SK-N-SH (cell line): ENCODE results near the gene SYDE1. TPM values are rescaled to one million over a fixed set of nuclear protein-coding genes. Genes with fewer than 3 reads are reported as not detected.

Experiments
- CTCF ChIA-PET: fragments of 300-600, 350-600 bp; formaldehyde crosslinking; extraction: SDS; loops from one replicate; lab custom pipeline; 2021; lab: Yijun Ruan, JAX
- POLR2A ChIA-PET: fragments of 350-600 bp; sonication (Branson Sonifier 250); formaldehyde crosslinking; extraction: SDS; loops from one replicate; lab custom pipeline; 2020; ENCODE audit warnings: antibody characterized with exemption, inconsistent platforms; lab: Yijun Ruan, JAX
- DNase-seq: peaks from one replicate; pipeline ENCODE4 v3.0.0; 2012
- H2AFZ ChIP-seq: fragments of 200-600 bp; sonication (generic); 2 replicates; pipeline ENCODE4 v1.8.1; 2016; ENCODE audit warnings: antibody characterized with exemption, mild to moderate bottlenecking, low read depth
- H3F3A ChIP-seq: fragments of 200-600 bp; sonication (generic); replicated peaks from 2 replicates; pipeline ENCODE3; 2016; ENCODE audit warnings: antibody characterized with exemption, mild to moderate bottlenecking; ENCODE audit not compliant: insufficient read depth
- H3K27ac ChIP-seq, 2 experiments: fragments of 200-500 bp in 1 of 2; fragments of 200-600 bp in 1 of 2; sonication (Bioruptor generic) in 1 of 2; sonication (generic), shearing (Covaris generic) in 1 of 2; 2 replicates each; pipeline versions ENCODE4 v1.5.1 to v1.6.1; 2014 to 2016; ENCODE audit warnings: low read depth in 2 of 2, inconsistent platforms in 1 of 2, low read length in 1 of 2, mild to moderate bottlenecking in 1 of 2, mixed read lengths in 1 of 2
- H3K27me3 ChIP-seq: fragments of 200-600 bp; sonication (generic), shearing (Covaris generic); 2 replicates; pipeline ENCODE4 v1.6.1; 2016; ENCODE audit warnings: mixed run types; ENCODE audit not compliant: insufficient read depth
- H3K36me3 ChIP-seq, 2 experiments: fragments of 200-500 bp in 1 of 2; fragments of 200-600 bp in 1 of 2; sonication (Bioruptor generic) in 1 of 2; sonication (generic) in 1 of 2; replicated peaks in 1 of 2; 2 replicates each; pipeline versions ENCODE3 to v1.5.1; 2014 to 2016; ENCODE audit warnings: low read length in 1 of 2, mild to moderate bottlenecking in 1 of 2; ENCODE audit not compliant: insufficient read depth in 2 of 2, control insufficient read depth in 1 of 2
- H3K4me1 ChIP-seq, 2 experiments: fragments of 200-500 bp in 1 of 2; fragments of 200-600 bp in 1 of 2; sonication (Bioruptor generic) in 1 of 2; sonication (generic), shearing (Covaris generic) in 1 of 2; 2 replicates each; pipeline versions ENCODE4 v1.5.1 to v1.6.1; 2014 to 2016; ENCODE audit warnings: low read depth in 1 of 2, low read length in 1 of 2, mixed run types in 1 of 2; ENCODE audit not compliant: insufficient read depth in 2 of 2, control insufficient read depth in 1 of 2
- H3K4me2 ChIP-seq: fragments of 200-600 bp; sonication (generic), shearing (Covaris generic); 2 replicates; pipeline ENCODE4 v1.6.1; 2017; ENCODE audit warnings: mixed run types
- H3K4me3 ChIP-seq, 2 experiments: fragments of 200-500 bp in 1 of 2; fragments of 200-600 bp in 1 of 2; sonication (Bioruptor generic) in 1 of 2; sonication (generic), shearing (Covaris generic) in 1 of 2; 2 replicates each; pipeline versions ENCODE4 v1.5.1 to v1.8.1; 2014 to 2016; ENCODE audit warnings: low read depth in 2 of 2, inconsistent platforms in 1 of 2, low read length in 1 of 2, mild to moderate bottlenecking in 1 of 2, mixed read lengths in 1 of 2, moderate library complexity in 1 of 2
- H3K79me2 ChIP-seq: fragments of 200-600 bp; sonication (generic); 2 replicates; pipeline ENCODE4 v1.8.1; 2017; ENCODE audit warnings: mild to moderate bottlenecking; ENCODE audit not compliant: insufficient read depth
- H3K9ac ChIP-seq: fragments of 200-600 bp; sonication (generic); 2 replicates; pipeline ENCODE4 v1.6.1; 2017; ENCODE audit warnings: mixed run types
- H3K9me2 ChIP-seq: fragments of 200-600 bp; sonication (generic); 2 replicates; pipeline ENCODE4 v1.6.1; 2017; ENCODE audit warnings: mixed run types
- H3K9me3 ChIP-seq: fragments of 200-600 bp; sonication (generic); 2 replicates; pipeline ENCODE4 v1.6.1; 2017; ENCODE audit warnings: mixed run types, mild to moderate bottlenecking, moderate library complexity
- H4K20me1 ChIP-seq: fragments of 200-600 bp; sonication (generic); 2 replicates; pipeline ENCODE4 v1.6.1; 2017; ENCODE audit warnings: mild to moderate bottlenecking, mixed run types; ENCODE audit not compliant: insufficient read depth
- EP300 ChIP-seq, 2 experiments: IDR thresholded peaks; 2 replicates each; pipeline versions ENCODE4 v1.4.0 to v1.6.1; 2012; ENCODE audit warnings: borderline replicate concordance in 1 of 2, low read depth in 1 of 2, low read length in 1 of 2
- FOXJ3 ChIP-seq: sonication (generic); formaldehyde crosslinking; IDR thresholded peaks from 2 replicates; pipeline ENCODE4 v1.5.1; 2020; ENCODE audit warnings: mild to moderate bottlenecking, missing genetic modification reagents
- GATA2 ChIP-seq: sonication (generic); formaldehyde crosslinking; IDR thresholded peaks from 2 replicates; pipeline ENCODE4 v1.5.0; 2020; ENCODE audit warnings: mild to moderate bottlenecking, missing genetic modification reagents
- MEF2A ChIP-seq: IDR thresholded peaks from 2 replicates; pipeline ENCODE4 v1.4.0; 2012; ENCODE audit warnings: low read depth, borderline replicate concordance
- NFIC ChIP-seq: IDR thresholded peaks from 2 replicates; pipeline ENCODE4 v1.4.0; 2012; ENCODE audit warnings: borderline replicate concordance
- RAD21 ChIP-seq: IDR thresholded peaks from 2 replicates; pipeline ENCODE4 v1.6.1; 2012; ENCODE audit warnings: mild to moderate bottlenecking, low read length
- RXRA ChIP-seq: IDR thresholded peaks from 2 replicates; pipeline ENCODE4 v1.4.0; 2012; ENCODE audit warnings: low read depth, mild to moderate bottlenecking, borderline replicate concordance
- SMC3 ChIP-seq: IDR thresholded peaks from 2 replicates; pipeline ENCODE4 v1.6.1; 2012; ENCODE audit warnings: low read depth, low read length, improper control_type of control experiment
- TCF12 ChIP-seq: IDR thresholded peaks from 2 replicates; pipeline ENCODE4 v1.4.0; 2012
- YY1 ChIP-seq: IDR thresholded peaks from 2 replicates; pipeline ENCODE4 v1.4.0; 2012; ENCODE audit warnings: low read depth, mild to moderate bottlenecking
- WGBS: methylation state at CpG from one replicate; pipeline ENCODE4 v1.1.6; 2017; ENCODE audit warnings: low lambda C conversion rate; 5-methylcytosine and 5-hydroxymethylcytosine counted together
- polyA plus RNA-seq, 3 experiments: library from polyadenylated mRNA; depleted of rRNA; stranded (reverse); fragments of >200 nt; gene quantifications; 2 replicates each; pipeline ENCODE4 v1.2.3, GENCODE V29; 2012
- TF ChIP-seq, protein P1 (sequence below): fragments of 200-600 bp; sonication (generic); IDR thresholded peaks from 2 replicates; pipeline ENCODE4 v1.6.1; 2017; ENCODE audit warnings: antibody characterized with exemption, mild to moderate bottlenecking, moderate library complexity
- TF ChIP-seq, protein P2 (sequence below): fragments of 150-350 bp; IDR thresholded peaks from 2 replicates; pipeline ENCODE4 v1.6.1; 2017; ENCODE audit warnings: antibody characterized with exemption, low read length, low read depth, borderline replicate concordance
- TF ChIP-seq, protein P3 (sequence below): IDR thresholded peaks from 2 replicates; pipeline ENCODE4 v1.4.0; 2012; ENCODE audit warnings: low read depth, borderline replicate concordance
- TF ChIP-seq, protein P4 (sequence below): fragments of 150-350 bp; IDR thresholded peaks from 2 replicates; pipeline ENCODE4 v1.6.1; 2016; ENCODE audit warnings: mild to moderate bottlenecking, low read depth, low read length

Gene SYDE1
- polyA plus RNA-seq, 1 of the 3 experiments (the other 2 are of a cell fraction), result 44.1 TPM

DNA sequence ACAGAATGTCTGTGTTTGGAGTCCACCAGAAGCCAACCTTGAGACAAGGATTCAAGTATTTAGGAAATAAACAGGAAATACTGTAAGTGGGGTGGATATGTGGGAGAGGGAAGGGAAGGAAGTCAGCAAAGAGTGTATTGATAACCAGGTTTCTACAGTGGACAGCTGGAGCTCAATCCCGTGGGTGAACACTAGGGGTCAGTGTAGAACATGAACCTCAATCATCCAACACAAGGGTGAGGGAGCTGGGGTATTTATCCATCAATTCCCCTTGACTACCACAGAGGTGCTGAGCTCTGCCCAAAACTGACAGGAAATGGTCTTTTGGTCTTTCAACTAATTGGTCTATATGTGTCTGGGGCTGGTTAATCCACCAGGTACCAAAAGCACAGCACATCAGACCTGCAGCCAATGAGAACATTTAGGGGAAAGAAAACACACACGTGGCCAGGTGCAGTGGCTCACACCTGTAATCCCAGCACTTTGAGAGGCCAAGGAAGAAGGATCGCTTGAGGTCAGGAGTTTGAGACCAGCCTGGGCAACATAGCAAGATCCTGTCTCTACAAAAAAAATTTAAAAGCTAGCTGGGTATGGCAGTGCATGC is 5.6 kb upstream of the SYDE1 start:
- Histone ChIP-seq H3K4me1 (no peaks in the 10 kb centered on the region), H3K9me2 (no peaks in the 10 kb centered on the region), H4K20me1 (no peaks in the 10 kb centered on the region), H3K9ac (no peak overlapping the region), H3K27ac (no peak overlapping the region), H3F3A (no peaks in the 10 kb centered on the region), H2AFZ (no peak overlapping the region), H3K79me2 (no peaks in the 10 kb centered on the region), H3K9me3 (no peaks in the 10 kb centered on the region), H3K4me2 (no peak overlapping the region), H3K36me3 (no peaks in the 10 kb centered on the region), H3K4me3 (no peak overlapping the region; a peak in 1 of 4 replicates), H3K27me3 (peaks cover 27% of the 10 kb centered on the region; the same call in 1 of the 2 replicates)
- POLR2A ChIA-PET, result no interaction called here
- WGBS, result 26% methylated on average over 3 of the region's 3 CpGs
- CTCF ChIA-PET, result interaction anchor here (0.6 to 3.9 kb wide), 23 partner anchors 8 to 457 kb away, joined by 3 to 57 read pairs (median 4); partner anchors contain the start of gene OR1I1
- TF ChIP-seq RAD21 (peak; percentile 63), GATA2 (CRISPR knock-in tag) (no peak), YY1 (no peak), SMC3 (peak; percentile 31; the same call in 1 of the 2 replicates), NFIC (no peak), EP300 (IDR thresholded peaks at IDR 0.05; ENCODE audit: borderline replicate concordance in 1 of 2, low read depth in 1 of 2, low read length in 1 of 2) (no peak)
- TF ChIP-seq, protein P1, sequence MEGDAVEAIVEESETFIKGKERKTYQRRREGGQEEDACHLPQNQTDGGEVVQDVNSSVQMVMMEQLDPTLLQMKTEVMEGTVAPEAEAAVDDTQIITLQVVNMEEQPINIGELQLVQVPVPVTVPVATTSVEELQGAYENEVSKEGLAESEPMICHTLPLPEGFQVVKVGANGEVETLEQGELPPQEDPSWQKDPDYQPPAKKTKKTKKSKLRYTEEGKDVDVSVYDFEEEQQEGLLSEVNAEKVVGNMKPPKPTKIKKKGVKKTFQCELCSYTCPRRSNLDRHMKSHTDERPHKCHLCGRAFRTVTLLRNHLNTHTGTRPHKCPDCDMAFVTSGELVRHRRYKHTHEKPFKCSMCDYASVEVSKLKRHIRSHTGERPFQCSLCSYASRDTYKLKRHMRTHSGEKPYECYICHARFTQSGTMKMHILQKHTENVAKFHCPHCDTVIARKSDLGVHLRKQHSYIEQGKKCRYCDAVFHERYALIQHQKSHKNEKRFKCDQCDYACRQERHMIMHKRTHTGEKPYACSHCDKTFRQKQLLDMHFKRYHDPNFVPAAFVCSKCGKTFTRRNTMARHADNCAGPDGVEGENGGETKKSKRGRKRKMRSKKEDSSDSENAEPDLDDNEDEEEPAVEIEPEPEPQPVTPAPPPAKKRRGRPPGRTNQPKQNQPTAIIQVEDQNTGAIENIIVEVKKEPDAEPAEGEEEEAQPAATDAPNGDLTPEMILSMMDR, result peak; percentile 66
- peak; percentile 54 for DNase-seq

DNA sequence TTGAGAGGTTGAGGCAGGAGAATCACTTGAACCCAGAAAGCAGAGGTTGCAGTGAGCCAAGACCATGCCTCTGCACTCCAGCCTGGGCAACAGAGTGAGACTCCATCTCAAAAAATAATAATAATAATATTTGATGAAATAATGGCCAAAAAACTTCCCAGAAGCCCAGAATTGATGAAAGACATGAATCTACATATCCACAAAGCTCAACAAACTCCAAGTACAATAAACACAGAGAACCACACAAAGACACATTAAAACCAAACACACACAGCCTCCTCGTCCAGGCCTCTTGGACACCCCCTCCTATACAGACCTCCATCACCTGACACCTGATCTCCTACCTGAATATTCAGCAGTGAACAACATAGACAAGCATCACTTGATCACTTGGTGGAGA is 3.2 kb upstream of the SYDE1 start:
- no peak for TF ChIP-seq RXRA
- TF ChIP-seq FOXJ3, result no peak
- TF ChIP-seq, protein P2, sequence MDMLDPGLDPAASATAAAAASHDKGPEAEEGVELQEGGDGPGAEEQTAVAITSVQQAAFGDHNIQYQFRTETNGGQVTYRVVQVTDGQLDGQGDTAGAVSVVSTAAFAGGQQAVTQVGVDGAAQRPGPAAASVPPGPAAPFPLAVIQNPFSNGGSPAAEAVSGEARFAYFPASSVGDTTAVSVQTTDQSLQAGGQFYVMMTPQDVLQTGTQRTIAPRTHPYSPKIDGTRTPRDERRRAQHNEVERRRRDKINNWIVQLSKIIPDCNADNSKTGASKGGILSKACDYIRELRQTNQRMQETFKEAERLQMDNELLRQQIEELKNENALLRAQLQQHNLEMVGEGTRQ, result no peak
- no peak for TF ChIP-seq NFIC
- TF ChIP-seq TCF12, result no peak
- TF ChIP-seq, protein P3, sequence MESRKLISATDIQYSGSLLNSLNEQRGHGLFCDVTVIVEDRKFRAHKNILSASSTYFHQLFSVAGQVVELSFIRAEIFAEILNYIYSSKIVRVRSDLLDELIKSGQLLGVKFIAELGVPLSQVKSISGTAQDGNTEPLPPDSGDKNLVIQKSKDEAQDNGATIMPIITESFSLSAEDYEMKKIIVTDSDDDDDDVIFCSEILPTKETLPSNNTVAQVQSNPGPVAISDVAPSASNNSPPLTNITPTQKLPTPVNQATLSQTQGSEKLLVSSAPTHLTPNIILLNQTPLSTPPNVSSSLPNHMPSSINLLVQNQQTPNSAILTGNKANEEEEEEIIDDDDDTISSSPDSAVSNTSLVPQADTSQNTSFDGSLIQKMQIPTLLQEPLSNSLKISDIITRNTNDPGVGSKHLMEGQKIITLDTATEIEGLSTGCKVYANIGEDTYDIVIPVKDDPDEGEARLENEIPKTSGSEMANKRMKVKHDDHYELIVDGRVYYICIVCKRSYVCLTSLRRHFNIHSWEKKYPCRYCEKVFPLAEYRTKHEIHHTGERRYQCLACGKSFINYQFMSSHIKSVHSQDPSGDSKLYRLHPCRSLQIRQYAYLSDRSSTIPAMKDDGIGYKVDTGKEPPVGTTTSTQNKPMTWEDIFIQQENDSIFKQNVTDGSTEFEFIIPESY, result no peak
- TF ChIP-seq, protein P4, sequence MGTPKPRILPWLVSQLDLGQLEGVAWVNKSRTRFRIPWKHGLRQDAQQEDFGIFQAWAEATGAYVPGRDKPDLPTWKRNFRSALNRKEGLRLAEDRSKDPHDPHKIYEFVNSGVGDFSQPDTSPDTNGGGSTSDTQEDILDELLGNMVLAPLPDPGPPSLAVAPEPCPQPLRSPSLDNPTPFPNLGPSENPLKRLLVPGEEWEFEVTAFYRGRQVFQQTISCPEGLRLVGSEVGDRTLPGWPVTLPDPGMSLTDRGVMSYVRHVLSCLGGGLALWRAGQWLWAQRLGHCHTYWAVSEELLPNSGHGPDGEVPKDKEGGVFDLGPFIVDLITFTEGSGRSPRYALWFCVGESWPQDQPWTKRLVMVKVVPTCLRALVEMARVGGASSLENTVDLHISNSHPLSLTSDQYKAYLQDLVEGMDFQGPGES, result no peak
- no peak for TF ChIP-seq MEF2A
- TF ChIP-seq, all 33 proteins: peak for 0
- DNase-seq, result no peak
- no peak overlapping the region for H3K4me3 ChIP-seq
- no peak overlapping the region for H2AFZ ChIP-seq
- CTCF ChIA-PET, result interaction anchor here (3.2 kb wide), 1 partner anchor 12 kb away, joined by 13 read pairs; no protein-coding TSS in a partner anchor
- H3K9me3 ChIP-seq, result no peaks in the 10 kb centered on the region
- 0% methylated on average over 1 of the region's 1 CpG for WGBS
- H3F3A ChIP-seq, result no peaks in the 10 kb centered on the region
- H4K20me1 ChIP-seq, result no peaks in the 10 kb centered on the region
- peaks cover 4% of the 10 kb centered on the region; the same call in 1 of the 2 replicates for H3K27me3 ChIP-seq
- peaks cover 0 to under 1% of the 10 kb centered on the region in 2 experiments for H3K36me3 ChIP-seq
- no peak overlapping the region for H3K4me2 ChIP-seq
- no peak overlapping the region for H3K9ac ChIP-seq
- H3K27ac ChIP-seq, result no peak overlapping the region
- peaks cover 0 to 9% of the 10 kb centered on the region in 2 experiments; a peak in 1 of 4 replicates for H3K4me1 ChIP-seq
- H3K9me2 ChIP-seq, result no peaks in the 10 kb centered on the region
- POLR2A ChIA-PET, result no interaction called here
- H3K79me2 ChIP-seq, result peaks cover 18% of the 10 kb centered on the region
